Gastrocnemius medialis (tissue), 4 donors: ENCODE data around the gene FGF4. TPM values are rescaled to one million over a fixed set of nuclear protein-coding genes. Genes with fewer than 3 reads are reported as not detected.
A peak's percentile ranks its signal among the peaks of the same experiment; 100 is the strongest.

Experiments
- ATAC-seq, 2 donors: fragments of 150-250 bp; one replicate each; pipeline ENCODE4 v1.9.1; 2016
- DNase-seq, 2 donors: peaks; one replicate each; pipeline ENCODE4 v3.0.0-alpha.2; 2019
- H3K27ac ChIP-seq, 4 donors: fragments of 200-600 bp; sonication (generic); 1 replicate in 1 of 4; 2 replicates in 3 of 4; pipeline ENCODE4 v1.5.1; 2016 to 2018; ENCODE audit warnings: mild to moderate bottlenecking in 2 of 4, moderate library complexity in 1 of 4
- H3K27me3 ChIP-seq, 3 donors: fragments of 200-600 bp; sonication (generic) in 2 of 3; 1 replicate in 1 of 3; 2 replicates in 2 of 3; pipeline versions ENCODE4 v1.5.1 to v1.6.0; 2016 to 2019; ENCODE audit warnings: mild to moderate bottlenecking in 1 of 3, moderate library complexity in 1 of 3
- H3K36me3 ChIP-seq, 2 donors: fragments of 200-600 bp; sonication (generic) in 1 of 2; one replicate each; pipeline ENCODE4 v1.5.1; 2017 to 2018
- H3K4me1 ChIP-seq, 2 donors: fragments of 200-600 bp; sonication (generic) in 1 of 2; one replicate each; pipeline ENCODE4 v1.5.1; 2016 to 2017; ENCODE audit warnings: mild to moderate bottlenecking in 2 of 2
- H3K4me3 ChIP-seq, 4 donors: fragments of 200-600 bp; sonication (generic) in 3 of 4; 1 replicate in 1 of 4; 2 replicates in 3 of 4; pipeline ENCODE4 v1.5.1; 2016 to 2019; ENCODE audit warnings: mild to moderate bottlenecking in 2 of 4
- H3K9me3 ChIP-seq, 3 donors: fragments of 200-600 bp; sonication (generic) in 2 of 3; 1 replicate in 1 of 3; 2 replicates in 2 of 3; pipeline ENCODE4 v1.5.1; 2016 to 2019
- POLR2A ChIP-seq, 2 donors: fragments of 450-650 bp; IDR thresholded peaks; one replicate each; pipeline ENCODE4 v1.6.1; 2017; ENCODE audit warnings: antibody characterized with exemption in 2 of 2, mild to moderate bottlenecking in 2 of 2, moderate library complexity in 2 of 2
- in situ Hi-C, 4 donors: fragments of 200-750 bp; cut with MboI; loops; one replicate each; pipeline versions ENCODE4 v1.15.0 to v1.8.0; 2017; ENCODE audit warnings: low sequenced_read_pairs in 4 of 4
- intact Hi-C: fragments of 100-400 bp; cut with DNase I; formaldehyde crosslinking; loops from one replicate; pipeline ENCODE4 v1.15.1; 2023; ENCODE audit warnings: low total_unique reads
- total RNA-seq, 4 donors: library from RNA; depleted of rRNA; stranded (reverse); fragments of >200 nt; gene quantifications; one replicate each; pipeline versions ENCODE4 v1.1.0 to v1.2.3, GENCODE V29; 2016
- TF ChIP-seq, protein P1 (sequence below), 5 experiments: fragments of 450-650 bp in 3 of 5; fragments of 200-600 bp in 2 of 5; sonication (generic) in 2 of 5; IDR thresholded peaks in 4 of 5; conservative IDR thresholded peaks in 1 of 5; 1 replicate in 4 of 5; 2 replicates in 1 of 5; pipeline ENCODE4 v1.5.1; 2016 to 2019; ENCODE audit warnings: antibody characterized with exemption in 5 of 5, mild to moderate bottlenecking in 3 of 5, moderate library complexity in 3 of 5

The FGF4 gene
- total RNA-seq, 4 donors from 2014 or later, result not detected

GRCh38 chr11:69803604-69804218 is 28.6 kb upstream of the FGF4 start:
- in situ Hi-C loops, result no loop called here

GRCh38 chr11:69803022-69803421 is 27.9 kb upstream of the FGF4 start:
- in situ Hi-C loops (no loop called here), intact Hi-C loops (no loop called here)
- no peaks in the 10 kb centered on the region for H3K36me3 ChIP-seq
- no peak overlapping the region for H3K27ac ChIP-seq
- DNase-seq (no peak), ATAC-seq (no peak)
- H3K9me3 ChIP-seq, result no peaks in the 10 kb centered on the region
- H3K4me1 ChIP-seq, result no peaks in the 10 kb centered on the region
- TF ChIP-seq, protein P1, sequence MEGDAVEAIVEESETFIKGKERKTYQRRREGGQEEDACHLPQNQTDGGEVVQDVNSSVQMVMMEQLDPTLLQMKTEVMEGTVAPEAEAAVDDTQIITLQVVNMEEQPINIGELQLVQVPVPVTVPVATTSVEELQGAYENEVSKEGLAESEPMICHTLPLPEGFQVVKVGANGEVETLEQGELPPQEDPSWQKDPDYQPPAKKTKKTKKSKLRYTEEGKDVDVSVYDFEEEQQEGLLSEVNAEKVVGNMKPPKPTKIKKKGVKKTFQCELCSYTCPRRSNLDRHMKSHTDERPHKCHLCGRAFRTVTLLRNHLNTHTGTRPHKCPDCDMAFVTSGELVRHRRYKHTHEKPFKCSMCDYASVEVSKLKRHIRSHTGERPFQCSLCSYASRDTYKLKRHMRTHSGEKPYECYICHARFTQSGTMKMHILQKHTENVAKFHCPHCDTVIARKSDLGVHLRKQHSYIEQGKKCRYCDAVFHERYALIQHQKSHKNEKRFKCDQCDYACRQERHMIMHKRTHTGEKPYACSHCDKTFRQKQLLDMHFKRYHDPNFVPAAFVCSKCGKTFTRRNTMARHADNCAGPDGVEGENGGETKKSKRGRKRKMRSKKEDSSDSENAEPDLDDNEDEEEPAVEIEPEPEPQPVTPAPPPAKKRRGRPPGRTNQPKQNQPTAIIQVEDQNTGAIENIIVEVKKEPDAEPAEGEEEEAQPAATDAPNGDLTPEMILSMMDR (IDR thresholded peaks at IDR 0.05 in 4 of 5, conservative IDR thresholded peaks at IDR 0.05 in 1 of 5), result no peak
- H3K27me3 ChIP-seq, result peaks cover 0 to 6% (median 0%) of the 10 kb centered on the region in 3 donors
- no peak overlapping the region for H3K4me3 ChIP-seq

More at GRCh38 chr11:69803604-69804218, 28.6 kb upstream of the FGF4 start:
- Histone ChIP-seq H3K36me3 (no peaks in the 10 kb centered on the region), H3K27ac (no peak overlapping the region), H3K27me3 (peaks cover 0 to 9% (median 0%) of the 10 kb centered on the region in 3 donors), H3K4me3 (no peak overlapping the region), H3K9me3 (no peaks in the 10 kb centered on the region), H3K4me1 (no peaks in the 10 kb centered on the region)
- intact Hi-C loops, result no loop called here
- DNase-seq, result no peak
- TF ChIP-seq, protein P1 (IDR thresholded peaks at IDR 0.05 in 4 of 5, conservative IDR thresholded peaks at IDR 0.05 in 1 of 5), result no peak
- no peak for ATAC-seq

- no peak for TF ChIP-seq POLR2A (IDR thresholded peaks at IDR 0.05)
- TF ChIP-seq, protein P1 (IDR thresholded peaks at IDR 0.05 in 4 of 5, conservative IDR thresholded peaks at IDR 0.05 in 1 of 5), result no peak
- Histone ChIP-seq H3K27ac (no peak overlapping the region), H3K36me3 (no peaks in the 10 kb centered on the region), H3K9me3 (no peaks in the 10 kb centered on the region), H3K4me1 (no peaks in the 10 kb centered on the region), H3K27me3 (peaks cover 0 to 6% (median 0%) of the 10 kb centered on the region in 3 donors), H3K4me3 (no peak overlapping the region)
- no peak for ATAC-seq
- intact Hi-C loops (no loop called here), in situ Hi-C loops (no loop called here)
- no peak for DNase-seq
Observed at GRCh38 chr11:69802590-69802989, 27.4 kb upstream of the FGF4 start.

DNA sequence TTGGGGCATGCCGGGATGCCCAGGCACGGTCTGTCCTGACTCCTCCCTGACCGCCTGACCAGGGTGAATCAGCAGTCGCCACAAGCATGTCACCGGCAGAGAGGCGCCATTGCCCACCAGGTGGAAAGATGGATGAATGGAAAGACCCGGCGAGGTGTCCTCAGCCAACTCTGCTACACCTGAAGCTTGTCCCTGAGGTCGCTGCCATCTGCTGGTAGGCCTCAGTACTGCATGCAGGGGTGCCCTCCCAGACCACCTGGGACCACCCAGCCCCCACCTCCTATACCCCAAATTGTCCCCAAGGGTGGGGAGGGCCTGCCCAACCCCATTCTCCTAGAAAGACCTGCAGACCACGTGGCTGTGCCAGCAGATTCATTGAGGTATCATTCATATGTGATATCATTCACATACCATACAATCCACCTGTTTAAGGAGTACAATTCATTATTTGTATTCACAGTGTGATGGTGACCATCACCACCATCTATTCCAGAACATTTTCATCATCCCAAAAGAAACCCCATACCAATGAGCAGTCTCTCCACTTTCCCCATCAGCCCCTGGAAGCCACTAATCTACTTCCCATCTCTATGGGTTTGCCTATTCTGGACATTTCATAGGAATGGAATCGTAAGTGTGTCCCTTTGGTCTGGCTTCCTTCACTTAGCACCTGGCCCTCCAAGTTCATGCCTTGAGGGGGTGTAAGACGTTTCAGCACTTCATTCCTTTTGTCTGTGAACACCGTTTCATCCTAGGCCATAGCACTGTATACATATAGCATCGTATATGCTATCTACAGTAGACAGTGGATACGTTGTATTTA is 26.6 kb upstream of the FGF4 start:
- no peaks in the 10 kb centered on the region for H3K4me1 ChIP-seq
- no peak for DNase-seq
- no peak for TF ChIP-seq POLR2A (IDR thresholded peaks at IDR 0.05)
- TF ChIP-seq, protein P1 (IDR thresholded peaks at IDR 0.05 in 4 of 5, conservative IDR thresholded peaks at IDR 0.05 in 1 of 5), result peak in 4 of 5 experiments; percentile 22 to 42 (median 38)
- H3K9me3 ChIP-seq, result no peaks in the 10 kb centered on the region
- intact Hi-C loops (no loop called here), in situ Hi-C loops (no loop called here)
- no peak overlapping the region for H3K4me3 ChIP-seq
- no peak for ATAC-seq
- peaks cover 0 to 4% (median 0%) of the 10 kb centered on the region in 3 donors for H3K27me3 ChIP-seq
- H3K27ac ChIP-seq, result no peak overlapping the region
- H3K36me3 ChIP-seq, result no peaks in the 10 kb centered on the region
